ENCODE measurements around the gene THADA.

Gene THADA

DNA sequence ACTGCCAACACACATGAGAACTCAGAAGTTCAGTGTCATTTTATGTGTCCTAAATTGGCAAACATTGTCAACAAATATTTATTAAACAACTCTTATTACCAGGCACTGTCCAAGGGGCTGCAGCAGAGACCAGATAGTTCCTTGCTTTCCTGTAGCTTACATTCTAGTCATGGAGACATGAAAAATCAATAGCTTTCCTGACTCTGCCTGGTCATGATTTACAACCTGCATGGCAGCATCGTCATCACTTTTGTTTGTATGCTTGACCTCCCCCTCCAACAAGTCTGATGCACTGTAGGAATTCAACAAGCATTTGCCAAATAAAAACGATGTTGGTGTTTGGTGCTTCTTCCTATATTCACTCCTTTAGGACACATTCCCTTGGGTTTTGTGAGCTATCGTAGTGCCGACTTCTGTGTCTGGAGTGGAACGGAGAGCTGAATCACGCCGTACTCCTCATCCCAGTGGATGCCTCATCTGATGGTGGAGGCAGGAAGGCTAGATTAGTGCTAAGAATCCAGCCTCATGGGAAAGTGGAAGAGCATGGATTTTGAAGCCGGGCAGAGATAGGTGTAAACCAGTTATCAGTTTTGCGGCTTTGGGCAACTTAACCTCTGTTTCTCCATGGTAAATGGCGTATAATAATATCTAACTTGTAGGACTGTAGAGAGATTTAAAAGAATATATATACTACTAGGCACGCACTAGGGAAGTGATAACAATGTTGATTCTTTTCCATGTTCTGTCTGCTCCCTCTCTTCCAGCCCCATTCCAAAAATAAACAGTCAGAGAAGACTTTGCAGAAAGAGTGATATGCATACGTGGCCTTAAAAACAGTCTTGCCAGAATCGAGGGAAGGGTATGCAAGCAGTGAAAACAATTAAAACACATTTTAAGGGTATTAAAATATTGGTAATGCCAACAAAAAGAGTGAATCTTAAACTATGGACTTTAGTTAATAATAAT, 249.0 kb downstream of the THADA start:
- DNase-seq (ENCODE audit: low spot score): no peak

DNA sequence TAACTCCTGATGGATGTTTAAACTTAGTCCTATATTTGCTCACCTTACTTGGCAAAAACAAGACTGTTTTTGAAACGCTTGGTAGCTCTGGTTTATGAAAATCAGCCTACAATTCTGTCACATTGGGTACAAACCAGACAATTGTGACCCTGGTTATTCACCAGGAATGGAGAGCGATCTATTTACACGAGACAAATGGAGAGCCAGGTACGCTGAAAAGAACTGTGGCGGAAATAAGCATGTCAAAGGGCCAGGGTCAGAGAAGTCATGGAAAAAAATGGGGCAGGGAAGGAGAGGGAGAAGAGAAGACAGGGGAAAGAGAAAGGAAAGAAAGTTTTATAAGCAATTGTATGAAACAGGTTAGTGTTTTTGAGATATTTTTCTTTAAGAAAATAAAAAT, 250.0 kb downstream of the THADA start:
- DNase-seq (ENCODE audit: low spot score): no peak

DNA sequence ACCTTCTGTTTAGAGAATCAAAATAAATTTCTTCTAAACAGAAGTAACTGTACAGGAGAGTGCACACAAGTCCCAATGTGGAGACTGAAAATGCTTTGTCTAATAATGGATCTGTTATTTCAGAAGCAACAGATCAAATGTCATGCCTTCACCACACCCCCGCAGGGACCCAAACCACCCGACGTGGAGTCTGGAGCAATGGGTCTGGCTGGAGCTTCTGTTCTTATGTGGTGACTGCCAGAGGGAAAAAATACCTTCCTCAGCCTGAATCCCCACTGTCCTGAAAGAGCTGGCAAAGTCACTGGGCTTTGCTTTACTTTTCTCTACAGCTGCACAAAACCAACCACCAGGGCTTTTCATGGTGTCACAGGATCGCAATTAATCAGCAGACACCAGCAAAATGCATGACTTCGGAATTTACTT, 250.4 kb downstream of the THADA start:
- DNase-seq (ENCODE audit: low spot score): no peak

GRCh38 chr2:43344868-43345373, 250.9 kb downstream of the THADA start:
- DNase-seq (ENCODE audit: low spot score): no peak

- DNase-seq (ENCODE audit: low spot score): no peak
Observed at GRCh38 chr2:43343573-43344304, 252.1 kb downstream of the THADA start.

- DNase-seq (ENCODE audit: low spot score): no peak
Observed at GRCh38 chr2:43341959-43342757, 253.7 kb downstream of the THADA start.

GRCh38 chr2:43340945-43341356, 254.9 kb downstream of the THADA start:
- DNase-seq (ENCODE audit: low spot score): no peak

GRCh38 chr2:43340066-43340465, 255.8 kb downstream of the THADA start:
- no peak for DNase-seq (ENCODE audit: low spot score)

GRCh38 chr2:43333656-43334144, 262.1 kb downstream of the THADA start:
- DNase-seq (ENCODE audit: low spot score): no peak

- no peak for DNase-seq (ENCODE audit: low spot score)
Observed at GRCh38 chr2:43333101-43333655, 262.7 kb downstream of the THADA start.

DNA sequence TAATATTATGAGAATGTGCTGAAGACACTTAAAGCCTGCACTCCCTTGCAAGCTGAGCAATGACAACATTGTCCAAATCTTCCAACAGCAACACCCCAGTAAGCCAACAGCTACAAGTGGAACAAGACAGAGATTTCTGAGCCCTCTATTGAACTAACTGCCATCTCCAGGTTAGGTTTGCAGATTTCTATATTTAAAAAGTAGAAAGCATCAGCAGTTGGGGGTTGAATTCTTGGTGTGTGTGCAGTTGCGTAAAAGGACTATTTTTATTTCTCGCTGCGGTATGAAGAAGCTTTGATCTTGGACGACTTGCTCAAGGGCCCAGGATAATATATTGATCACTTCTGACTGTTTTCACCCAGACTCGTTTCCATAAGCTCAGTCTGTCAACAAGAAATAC, 263.2 kb downstream of the THADA start:
- no peak for DNase-seq (ENCODE audit: low spot score)

DNA sequence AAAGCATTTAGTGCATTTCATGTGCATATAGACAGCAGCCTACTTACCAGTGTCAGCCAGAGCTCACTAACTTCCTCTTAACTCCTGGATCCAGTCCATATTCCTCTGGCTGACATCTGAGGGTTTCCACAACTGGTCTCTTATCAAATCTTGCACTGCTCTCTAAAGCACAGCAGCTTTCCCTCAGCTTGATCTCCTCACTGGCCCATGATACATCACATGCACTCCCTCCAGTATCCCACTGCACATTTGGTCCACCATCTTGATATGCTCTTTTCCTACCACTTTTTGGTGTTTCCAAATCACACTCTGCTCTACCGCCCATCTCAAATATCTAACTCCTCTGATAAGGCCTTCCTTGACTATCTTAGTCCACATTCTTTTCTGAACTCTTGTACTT, 264.4 kb downstream of the THADA start:
- DNase-seq (ENCODE audit: low spot score): no peak

- DNase-seq (ENCODE audit: low spot score): no peak
Observed at GRCh38 chr2:43329637-43330036, 266.2 kb downstream of the THADA start.

DNA sequence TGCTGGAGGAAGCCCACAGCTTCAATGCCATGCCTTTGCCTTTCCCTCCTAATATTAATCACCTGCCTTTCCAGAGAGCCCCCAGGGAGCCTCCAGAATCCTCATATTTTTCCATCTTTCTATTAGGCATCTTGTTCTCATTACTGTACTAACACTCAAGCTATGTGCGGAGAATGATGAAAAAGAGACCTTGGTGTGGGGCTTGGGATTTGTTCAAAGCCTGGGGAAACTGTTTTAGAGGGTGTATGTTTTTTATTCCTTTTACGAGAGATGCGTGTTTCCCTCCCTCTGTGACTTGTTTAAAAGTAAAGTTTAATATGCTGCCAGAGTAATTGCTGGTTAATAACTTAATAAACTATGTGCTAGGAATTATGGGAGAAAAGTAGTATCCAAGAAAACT, 267.0 kb downstream of the THADA start:
- no peak for DNase-seq (ENCODE audit: low spot score)

GRCh38 chr2:43328133-43328532, 267.7 kb downstream of the THADA start:
- no peak for DNase-seq (ENCODE audit: low spot score)

GRCh38 chr2:43327119-43327518, 268.7 kb downstream of the THADA start:
- no peak for DNase-seq (ENCODE audit: low spot score)

DNA sequence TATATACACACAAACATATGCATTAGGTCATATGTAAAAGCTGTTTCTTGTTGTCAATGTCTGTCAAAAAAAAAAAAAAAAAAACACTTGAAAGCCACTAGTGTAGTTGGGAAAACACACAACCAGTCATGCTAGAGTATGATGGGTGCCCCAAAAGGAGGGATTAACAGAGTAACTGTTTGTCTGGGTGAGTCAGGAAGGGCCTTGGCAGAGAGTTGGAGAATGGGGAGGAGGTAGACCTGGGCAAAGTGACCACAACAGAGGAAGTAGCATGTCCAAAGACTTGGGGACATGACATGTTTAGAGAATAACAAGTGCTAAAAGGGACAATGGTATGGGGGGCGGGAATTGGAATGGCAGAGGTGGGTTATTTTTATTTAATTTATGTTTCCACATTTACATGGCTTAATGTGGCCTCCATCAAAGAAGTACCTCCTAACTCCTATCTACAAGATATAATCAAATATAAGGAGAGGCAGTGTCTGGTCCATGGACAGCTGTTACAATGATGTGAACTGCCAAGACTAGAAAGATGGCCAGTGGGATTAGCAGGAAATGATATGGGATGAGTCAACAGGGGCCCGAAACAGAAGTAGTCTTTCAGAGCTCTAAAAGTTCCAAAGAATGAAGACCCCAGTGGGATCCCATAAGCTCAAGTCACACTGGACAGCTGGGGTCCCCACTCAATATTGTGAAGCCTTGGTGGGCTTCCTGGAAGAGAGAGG, 269.6 kb downstream of the THADA start:
- DNase-seq (ENCODE audit: low spot score): no peak

DNA sequence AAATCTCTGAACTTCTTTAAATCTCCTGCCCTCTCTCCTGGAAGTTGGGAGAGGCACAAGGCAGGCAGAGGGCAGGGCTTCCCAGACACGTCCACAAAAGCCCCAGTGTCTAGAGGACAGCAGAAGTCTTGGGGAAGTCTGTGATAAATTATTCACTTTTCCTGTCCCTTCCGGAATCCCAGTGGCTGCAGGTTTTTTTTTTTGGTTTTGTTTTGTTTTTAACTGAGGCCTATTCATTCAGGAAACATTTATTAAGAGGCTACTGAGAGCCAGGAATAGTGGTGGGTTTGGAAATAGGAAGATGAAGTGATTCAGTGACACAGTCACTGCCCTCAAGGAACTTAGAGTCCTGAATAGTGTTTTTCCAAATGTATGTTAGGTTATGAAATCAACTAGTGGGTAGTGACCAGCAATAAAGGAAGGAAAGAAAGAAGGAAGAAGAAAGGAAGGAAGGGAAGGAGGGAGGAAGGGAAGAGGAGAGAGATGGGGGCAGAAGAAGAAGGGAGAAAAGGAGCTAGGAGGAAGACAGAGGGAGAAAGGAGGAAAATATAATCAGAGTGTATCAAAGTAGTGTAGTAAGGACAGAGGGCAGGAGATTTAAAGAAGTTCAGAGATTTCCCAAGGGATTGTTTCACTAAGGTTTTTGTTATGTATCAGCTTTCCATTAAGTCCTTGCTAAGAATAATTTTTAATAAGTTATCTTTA, 270.6 kb downstream of the THADA start:
- DNase-seq (ENCODE audit: low spot score): no peak

GRCh38 chr2:43324259-43325106, 271.4 kb downstream of the THADA start:
- no peak for DNase-seq (ENCODE audit: low spot score)
